HUES64 (cell line): Measurements from ENCODE around the gene DMXL1.

Experiments
- H3K27ac ChIP-seq: 2 replicates; pipeline ENCODE4 v1.7.0; 2013; ENCODE audit warnings: low read depth, low read length, inconsistent platforms
- H3K27me3 ChIP-seq: 2 replicates; pipeline ENCODE4 v1.6.1; 2013; ENCODE audit warnings: mild to moderate bottlenecking, low read length; ENCODE audit not compliant: insufficient read depth
- H3K36me3 ChIP-seq: 2 replicates; pipeline ENCODE4 v1.6.1; 2013; ENCODE audit warnings: mild to moderate bottlenecking, low read length; ENCODE audit not compliant: insufficient read depth
- H3K4me1 ChIP-seq: 2 replicates; pipeline ENCODE4 v1.6.1; 2013; ENCODE audit warnings: mild to moderate bottlenecking, low read length, moderate library complexity; ENCODE audit not compliant: insufficient read depth
- H3K4me3 ChIP-seq: 2 replicates; pipeline ENCODE4 v1.5.1; 2013; ENCODE audit warnings: mild to moderate bottlenecking, low read length, moderate library complexity
- H3K9ac ChIP-seq: 2 replicates; pipeline ENCODE4 v1.6.1; 2013; ENCODE audit warnings: mild to moderate bottlenecking, low read depth, low read length
- H3K9me3 ChIP-seq: 2 replicates; pipeline ENCODE4 v1.6.1; 2013; ENCODE audit warnings: low read depth, low read length; ENCODE audit not compliant: insufficient read depth
- WGBS: fragments of 150-250, 120-280 bp; methylation state at CpG from one replicate; pipeline ENCODE4 v1.1.7; 2013; ENCODE audit warnings: missing lambda C conversion rate; 5-methylcytosine and 5-hydroxymethylcytosine counted together

The DMXL1 gene

GRCh38 chr5:119293516-119293829, 222.6 kb downstream of the DMXL1 start:
- WGBS, result no CpG with 5 or more reads among the region's 2 CpGs
- no peaks in the 10 kb centered on the region for H3K36me3 ChIP-seq
- no peak overlapping the region for H3K27ac ChIP-seq
- no peak overlapping the region for H3K4me3 ChIP-seq
- H3K9ac ChIP-seq, result no peak overlapping the region
- H3K4me1 ChIP-seq, result peaks cover 32% of the 10 kb centered on the region
- H3K9me3 ChIP-seq, result no peaks in the 10 kb centered on the region
- H3K27me3 ChIP-seq, result no peaks in the 10 kb centered on the region
